Tibial artery (tissue), 4 donors: ENCODE measurements around the gene CDC42BPA.

Experiments
- DNase-seq, 2 donors: peaks; one replicate each; pipeline ENCODE4 v3.0.0-alpha.2; 2019
- H3K27ac ChIP-seq, 2 donors: fragments of 200-600 bp; sonication (generic) in 1 of 2; 1 replicate in 1 of 2; 2 replicates in 1 of 2; pipeline ENCODE4 v1.5.1; 2018 to 2019; ENCODE audit warnings: mild to moderate bottlenecking in 1 of 2
- H3K27me3 ChIP-seq, 2 donors: fragments of 200-600 bp; sonication (generic) in 1 of 2; one replicate each; pipeline versions ENCODE4 v1.5.1 to v1.6.0; 2016 to 2019
- H3K36me3 ChIP-seq, 3 donors: fragments of 200-600 bp; sonication (generic) in 2 of 3; one replicate each; pipeline ENCODE4 v1.5.1; 2016 to 2019; ENCODE audit warnings: mild to moderate bottlenecking in 2 of 3
- H3K4me1 ChIP-seq, 4 donors: fragments of 200-600 bp; sonication (generic) in 2 of 4; 1 replicate in 3 of 4; 2 replicates in 1 of 4; pipeline ENCODE4 v1.5.1; 2016 to 2019
- H3K4me3 ChIP-seq, 2 donors: fragments of 200-600 bp; sonication (generic) in 1 of 2; 1 replicate in 1 of 2; 2 replicates in 1 of 2; pipeline ENCODE4 v1.5.1; 2018 to 2019; ENCODE audit warnings: mild to moderate bottlenecking in 2 of 2
- H3K9me3 ChIP-seq, 3 donors: fragments of 200-600 bp; sonication (generic) in 1 of 3; one replicate each; pipeline ENCODE4 v1.5.1; 2016 to 2019
- intact Hi-C: fragments of 100-400 bp; cut with DNase I; formaldehyde crosslinking; loops from one replicate; pipeline ENCODE4 v1.15.0; 2023; ENCODE audit warnings: low total_unique reads
- TF ChIP-seq, protein P1 (sequence below), 2 experiments: fragments of 200-600 bp in 1 of 2; fragments of 450-650 bp in 1 of 2; IDR thresholded peaks; one replicate each; pipeline ENCODE4 v1.5.1; 2017 to 2019; ENCODE audit warnings: antibody characterized with exemption in 2 of 2, mild to moderate bottlenecking in 1 of 2, moderate library complexity in 1 of 2

The CDC42BPA gene

GRCh38 chr1:227066999-227067398, 251.3 kb downstream of the CDC42BPA start:
- H3K27ac ChIP-seq, result no peak overlapping the region
- no peak overlapping the region for H3K4me3 ChIP-seq
- no peaks in the 10 kb centered on the region for H3K4me1 ChIP-seq
- no peaks in the 10 kb centered on the region for H3K27me3 ChIP-seq
- DNase-seq, result no peak
- H3K36me3 ChIP-seq, result peaks cover 0 to 13% (median 7%) of the 10 kb centered on the region in 3 donors
- H3K9me3 ChIP-seq, result no peaks in the 10 kb centered on the region
- TF ChIP-seq, protein P1, sequence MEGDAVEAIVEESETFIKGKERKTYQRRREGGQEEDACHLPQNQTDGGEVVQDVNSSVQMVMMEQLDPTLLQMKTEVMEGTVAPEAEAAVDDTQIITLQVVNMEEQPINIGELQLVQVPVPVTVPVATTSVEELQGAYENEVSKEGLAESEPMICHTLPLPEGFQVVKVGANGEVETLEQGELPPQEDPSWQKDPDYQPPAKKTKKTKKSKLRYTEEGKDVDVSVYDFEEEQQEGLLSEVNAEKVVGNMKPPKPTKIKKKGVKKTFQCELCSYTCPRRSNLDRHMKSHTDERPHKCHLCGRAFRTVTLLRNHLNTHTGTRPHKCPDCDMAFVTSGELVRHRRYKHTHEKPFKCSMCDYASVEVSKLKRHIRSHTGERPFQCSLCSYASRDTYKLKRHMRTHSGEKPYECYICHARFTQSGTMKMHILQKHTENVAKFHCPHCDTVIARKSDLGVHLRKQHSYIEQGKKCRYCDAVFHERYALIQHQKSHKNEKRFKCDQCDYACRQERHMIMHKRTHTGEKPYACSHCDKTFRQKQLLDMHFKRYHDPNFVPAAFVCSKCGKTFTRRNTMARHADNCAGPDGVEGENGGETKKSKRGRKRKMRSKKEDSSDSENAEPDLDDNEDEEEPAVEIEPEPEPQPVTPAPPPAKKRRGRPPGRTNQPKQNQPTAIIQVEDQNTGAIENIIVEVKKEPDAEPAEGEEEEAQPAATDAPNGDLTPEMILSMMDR (IDR thresholded peaks at IDR 0.05), result no peak
- intact Hi-C loops, result no loop called here

GRCh38 chr1:227065311-227065710, 253.0 kb downstream of the CDC42BPA start:
- DNase-seq, result no peak

DNA sequence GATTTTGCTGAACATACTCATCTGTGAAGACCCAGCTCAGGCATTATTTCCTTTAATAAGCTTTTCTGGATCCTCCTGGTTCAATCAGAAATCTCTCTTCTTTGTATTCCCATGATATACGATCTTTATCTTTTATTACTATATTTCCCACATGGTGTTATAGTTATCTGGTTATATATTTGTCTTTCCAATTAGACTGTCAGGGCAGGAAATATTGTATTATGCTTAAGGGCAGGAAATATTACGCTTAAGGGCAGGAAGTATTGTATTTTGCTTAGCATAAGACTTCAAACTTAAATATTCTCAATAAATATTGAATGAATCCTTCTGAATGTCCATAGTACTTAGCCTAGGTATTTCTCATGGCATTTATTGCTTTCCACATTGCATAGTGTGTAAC, 256.0 kb downstream of the CDC42BPA start:
- DNase-seq, result no peak
- H3K4me1 ChIP-seq, result no peaks in the 10 kb centered on the region
- intact Hi-C loops, result no loop called here

More at GRCh38 chr1:227065311-227065710, 253.0 kb downstream of the CDC42BPA start:
- no peak overlapping the region for H3K4me3 ChIP-seq
- H3K36me3 ChIP-seq, result peaks cover 0 to 11% (median 10%) of the 10 kb centered on the region in 3 donors
- no peaks in the 10 kb centered on the region for H3K4me1 ChIP-seq
- intact Hi-C loops, result no loop called here
- TF ChIP-seq, protein P1 (IDR thresholded peaks at IDR 0.05), result no peak
- H3K27ac ChIP-seq, result no peak overlapping the region
- no peaks in the 10 kb centered on the region for H3K9me3 ChIP-seq
- no peaks in the 10 kb centered on the region for H3K27me3 ChIP-seq

GRCh38 chr1:227059076-227059475, 259.2 kb downstream of the CDC42BPA start:
- intact Hi-C loops, result no loop called here
- Histone ChIP-seq H3K4me3 (no peak overlapping the region), H3K27me3 (no peaks in the 10 kb centered on the region), H3K36me3 (peaks cover 0 to 10% (median 0%) of the 10 kb centered on the region in 3 donors), H3K9me3 (no peaks in the 10 kb centered on the region), H3K27ac (no peak overlapping the region), H3K4me1 (no peaks in the 10 kb centered on the region)
- TF ChIP-seq, protein P1 (IDR thresholded peaks at IDR 0.05), result no peak
- no peak for DNase-seq

More for the DNA sequence above, 256.0 kb downstream of the CDC42BPA start:
- no peaks in the 10 kb centered on the region for H3K27me3 ChIP-seq
- peaks cover 0 to 10% (median 0%) of the 10 kb centered on the region in 3 donors for H3K36me3 ChIP-seq
- no peak overlapping the region for H3K4me3 ChIP-seq
- H3K9me3 ChIP-seq, result no peaks in the 10 kb centered on the region
- H3K27ac ChIP-seq, result no peak overlapping the region
- TF ChIP-seq, protein P1 (IDR thresholded peaks at IDR 0.05), result no peak

- no peak overlapping the region for H3K4me3 ChIP-seq
- DNase-seq, result no peak
- no peaks in the 10 kb centered on the region for H3K9me3 ChIP-seq
- peaks cover 0 to 10% (median 0%) of the 10 kb centered on the region in 3 donors for H3K36me3 ChIP-seq
- no peaks in the 10 kb centered on the region for H3K4me1 ChIP-seq
- intact Hi-C loops, result no loop called here
- TF ChIP-seq, protein P1 (IDR thresholded peaks at IDR 0.05), result no peak
- no peaks in the 10 kb centered on the region for H3K27me3 ChIP-seq
- H3K27ac ChIP-seq, result no peak overlapping the region
Observed at GRCh38 chr1:227058321-227058751, 260.0 kb downstream of the CDC42BPA start.

- Histone ChIP-seq H3K27me3 (no peaks in the 10 kb centered on the region), H3K4me1 (no peaks in the 10 kb centered on the region), H3K9me3 (no peaks in the 10 kb centered on the region), H3K4me3 (no peak overlapping the region), H3K27ac (no peak overlapping the region), H3K36me3 (peaks cover 0 to 29% (median 11%) of the 10 kb centered on the region in 3 donors)
- DNase-seq, result no peak
- TF ChIP-seq, protein P1 (IDR thresholded peaks at IDR 0.05), result no peak
- intact Hi-C loops, result no loop called here
Observed at GRCh38 chr1:227049253-227049652, 269.0 kb downstream of the CDC42BPA start.
